PFSK-1 (cell line): Measurements from ENCODE around the gene DEGS2.

Experiments used
- FOXP2 ChIP-seq: optimal IDR thresholded peaks from 2 replicates; pipeline ENCODE3; 2011; ENCODE audit warnings: borderline replicate concordance, control low read depth, inconsistent platforms; ENCODE audit not compliant: insufficient read depth; ENCODE audit errors: extremely low read length, extremely low read depth
- POLR2AphosphoS5 ChIP-seq: IDR thresholded peaks from 2 replicates; pipeline ENCODE4 v1.6.1; 2012; ENCODE audit warnings: low read depth, mild to moderate bottlenecking, control low read depth, low read length, moderate library complexity
- SIN3A ChIP-seq: IDR thresholded peaks from 2 replicates; pipeline ENCODE4 v1.6.1; 2012; ENCODE audit warnings: mild to moderate bottlenecking, low read length, moderate library complexity, borderline replicate concordance; ENCODE audit not compliant: insufficient read depth
- TAF1 ChIP-seq: IDR thresholded peaks from 2 replicates; pipeline ENCODE4 v1.6.1; 2012; ENCODE audit warnings: low read length, control low read depth, borderline replicate concordance; ENCODE audit not compliant: insufficient read depth
- TF ChIP-seq, protein P1 (sequence below), 2 experiments: IDR thresholded peaks; 2 replicates each; pipeline versions ENCODE4 v1.6.1 to v1.8.0; 2011 to 2012; ENCODE audit warnings: low read depth in 2 of 2, low read length in 2 of 2, control low read depth in 1 of 2, inconsistent platforms in 1 of 2, mild to moderate bottlenecking in 1 of 2, moderate library complexity in 1 of 2; ENCODE audit not compliant: insufficient read depth in 1 of 2

Gene DEGS2

GRCh38 chr14:100105357-100106169 lies 53.9 kb downstream of the DEGS2 start:
- TF ChIP-seq FOXP2 (no peak), SIN3A (no peak), POLR2AphosphoS5 (no peak), TAF1 (no peak)
- TF ChIP-seq, protein P1, sequence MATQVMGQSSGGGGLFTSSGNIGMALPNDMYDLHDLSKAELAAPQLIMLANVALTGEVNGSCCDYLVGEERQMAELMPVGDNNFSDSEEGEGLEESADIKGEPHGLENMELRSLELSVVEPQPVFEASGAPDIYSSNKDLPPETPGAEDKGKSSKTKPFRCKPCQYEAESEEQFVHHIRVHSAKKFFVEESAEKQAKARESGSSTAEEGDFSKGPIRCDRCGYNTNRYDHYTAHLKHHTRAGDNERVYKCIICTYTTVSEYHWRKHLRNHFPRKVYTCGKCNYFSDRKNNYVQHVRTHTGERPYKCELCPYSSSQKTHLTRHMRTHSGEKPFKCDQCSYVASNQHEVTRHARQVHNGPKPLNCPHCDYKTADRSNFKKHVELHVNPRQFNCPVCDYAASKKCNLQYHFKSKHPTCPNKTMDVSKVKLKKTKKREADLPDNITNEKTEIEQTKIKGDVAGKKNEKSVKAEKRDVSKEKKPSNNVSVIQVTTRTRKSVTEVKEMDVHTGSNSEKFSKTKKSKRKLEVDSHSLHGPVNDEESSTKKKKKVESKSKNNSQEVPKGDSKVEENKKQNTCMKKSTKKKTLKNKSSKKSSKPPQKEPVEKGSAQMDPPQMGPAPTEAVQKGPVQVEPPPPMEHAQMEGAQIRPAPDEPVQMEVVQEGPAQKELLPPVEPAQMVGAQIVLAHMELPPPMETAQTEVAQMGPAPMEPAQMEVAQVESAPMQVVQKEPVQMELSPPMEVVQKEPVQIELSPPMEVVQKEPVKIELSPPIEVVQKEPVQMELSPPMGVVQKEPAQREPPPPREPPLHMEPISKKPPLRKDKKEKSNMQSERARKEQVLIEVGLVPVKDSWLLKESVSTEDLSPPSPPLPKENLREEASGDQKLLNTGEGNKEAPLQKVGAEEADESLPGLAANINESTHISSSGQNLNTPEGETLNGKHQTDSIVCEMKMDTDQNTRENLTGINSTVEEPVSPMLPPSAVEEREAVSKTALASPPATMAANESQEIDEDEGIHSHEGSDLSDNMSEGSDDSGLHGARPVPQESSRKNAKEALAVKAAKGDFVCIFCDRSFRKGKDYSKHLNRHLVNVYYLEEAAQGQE (IDR thresholded peaks at IDR 0.05; ENCODE audit: insufficient read depth in 1 of 2, low read depth in 2 of 2, low read length in 2 of 2): no peak

DNA sequence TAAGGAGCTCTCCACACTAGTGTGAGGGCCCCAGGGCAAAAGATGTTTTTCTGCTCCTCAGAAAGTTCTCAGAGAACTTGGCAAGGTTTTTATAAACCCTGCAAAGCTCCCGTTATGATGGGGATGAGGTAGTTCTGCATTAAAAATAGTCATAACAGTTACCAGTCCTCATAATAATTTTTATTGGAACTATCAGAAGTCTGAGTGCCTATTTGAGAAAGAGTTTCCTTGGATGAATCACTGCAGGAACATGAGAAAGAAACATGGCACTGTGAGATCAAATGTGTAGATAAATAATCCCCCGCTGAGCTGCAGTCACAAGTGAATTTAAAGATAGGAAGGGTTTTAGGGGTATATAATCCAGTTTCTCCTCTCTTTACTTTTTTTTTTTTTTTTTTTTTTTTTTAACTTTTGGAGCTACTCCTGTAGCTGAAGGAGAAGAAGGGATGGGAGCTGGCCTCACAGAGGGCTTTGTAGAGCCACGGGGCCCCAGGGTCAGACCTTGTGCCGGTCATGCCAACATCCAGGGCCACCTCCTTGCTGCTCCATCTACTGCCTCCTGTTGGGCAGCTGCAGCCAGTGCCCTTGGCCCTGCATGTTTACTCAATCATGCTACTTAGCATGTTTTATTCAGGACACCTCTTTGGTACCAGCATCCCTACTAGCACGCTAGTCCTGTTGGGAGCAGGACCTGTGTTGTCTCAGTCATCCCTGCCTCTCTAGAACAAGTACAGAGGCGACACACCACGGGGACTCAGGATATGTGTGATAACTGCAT lies 54.7 kb downstream of the DEGS2 start:
- TF ChIP-seq TAF1 (no peak), POLR2AphosphoS5 (no peak), FOXP2 (no peak), SIN3A (no peak)
- TF ChIP-seq, protein P1 (IDR thresholded peaks at IDR 0.05; ENCODE audit: insufficient read depth in 1 of 2, low read depth in 2 of 2, low read length in 2 of 2): no peak

GRCh38 chr14:100104006-100104352 lies 55.5 kb downstream of the DEGS2 start:
- TF ChIP-seq FOXP2: no peak
- no peak for TF ChIP-seq POLR2AphosphoS5
- TF ChIP-seq SIN3A: no peak
- TF ChIP-seq, protein P1 (IDR thresholded peaks at IDR 0.05; ENCODE audit: insufficient read depth in 1 of 2, low read depth in 2 of 2, low read length in 2 of 2): no peak
- no peak for TF ChIP-seq TAF1

GRCh38 chr14:100103250-100104005 lies 56.0 kb downstream of the DEGS2 start:
- TF ChIP-seq FOXP2 (no peak), SIN3A (no peak), POLR2AphosphoS5 (no peak), TAF1 (no peak)
- TF ChIP-seq, protein P1 (IDR thresholded peaks at IDR 0.05; ENCODE audit: insufficient read depth in 1 of 2, low read depth in 2 of 2, low read length in 2 of 2): no peak
